ENCODE data around the gene TRIM7.
"Not testable (repeated sequence)": the region's sequence is repeated elsewhere in the genome, so short reads cannot be mapped to it uniquely, and the experiment has no call there.

Gene TRIM7

GRCh38 chr5:181170996-181171395, 34.0 kb downstream of the TRIM7 start:
- no peaks in the 10 kb centered on the region for H4K20me1 ChIP-seq (ENCODE audit: insufficient read depth, low read length, poor library complexity, severe bottlenecking)
- H3K4me2 ChIP-seq (ENCODE audit: low read depth, low read length, poor library complexity, severe bottlenecking) = no peak overlapping the region
- H3K27me3 ChIP-seq (ENCODE audit: insufficient read depth, low read length, poor library complexity, severe bottlenecking) = no peaks in the 10 kb centered on the region
- no peak overlapping the region for H3K4me3 ChIP-seq (ENCODE audit: low read length, poor library complexity, severe bottlenecking)
- H2AFZ ChIP-seq (ENCODE audit: low read length) = no peak overlapping the region
- H3K9me2 ChIP-seq (replicated peaks; ENCODE audit: low read depth, low read length) = no peaks in the 10 kb centered on the region
- TF ChIP-seq EZH2phosphoT487 (IDR thresholded peaks at IDR 0.05; ENCODE audit: borderline replicate concordance) = no peak
- no peak for TF ChIP-seq CTCF (conservative IDR thresholded peaks at IDR 0.05; ENCODE audit: low read length)
- H3K36me3 ChIP-seq (ENCODE audit: insufficient read depth, low read length) = no peaks in the 10 kb centered on the region
- H3K9ac ChIP-seq (ENCODE audit: low read depth, low read length, poor library complexity, severe bottlenecking) = no peak overlapping the region
- H3K79me2 ChIP-seq (ENCODE audit: insufficient read depth, low read length) = no peaks in the 10 kb centered on the region
- no peaks in the 10 kb centered on the region for H3K9me3 ChIP-seq (ENCODE audit: insufficient read depth, low read depth, low read length)
- H3K4me1 ChIP-seq (ENCODE audit: insufficient read depth, low read length, poor library complexity, severe bottlenecking) = peaks cover 4% of the 10 kb centered on the region
- H3F3A ChIP-seq (ENCODE audit: low read depth) = no peaks in the 10 kb centered on the region

- no peak overlapping the region for H2AFZ ChIP-seq (ENCODE audit: low read length)
- TF ChIP-seq CTCF (conservative IDR thresholded peaks at IDR 0.05; ENCODE audit: low read length) = no peak
- TF ChIP-seq EZH2phosphoT487 (IDR thresholded peaks at IDR 0.05; ENCODE audit: borderline replicate concordance) = no peak
Observed at GRCh38 chr5:181170237-181170825, 34.7 kb downstream of the TRIM7 start.

GRCh38 chr5:181169459-181170236, 35.3 kb downstream of the TRIM7 start:
- not testable (repeated sequence) for H3K9me3 ChIP-seq (ENCODE audit: insufficient read depth, low read depth, low read length); H2AFZ ChIP-seq (ENCODE audit: low read length); H3F3A ChIP-seq (ENCODE audit: low read depth); H3K36me3 ChIP-seq (ENCODE audit: insufficient read depth, low read length); H3K27me3 ChIP-seq (ENCODE audit: insufficient read depth, low read length, poor library complexity, severe bottlenecking); H4K20me1 ChIP-seq (ENCODE audit: insufficient read depth, low read length, poor library complexity, severe bottlenecking); H3K9me2 ChIP-seq (replicated peaks; ENCODE audit: low read depth, low read length); H3K79me2 ChIP-seq (ENCODE audit: insufficient read depth, low read length); H3K4me3 ChIP-seq (ENCODE audit: low read length, poor library complexity, severe bottlenecking); H3K9ac ChIP-seq (ENCODE audit: low read depth, low read length, poor library complexity, severe bottlenecking); H3K4me1 ChIP-seq (ENCODE audit: insufficient read depth, low read length, poor library complexity, severe bottlenecking); H3K4me2 ChIP-seq (ENCODE audit: low read depth, low read length, poor library complexity, severe bottlenecking)

More at GRCh38 chr5:181170237-181170825, 34.7 kb downstream of the TRIM7 start:
- H3K27me3 ChIP-seq (ENCODE audit: insufficient read depth, low read length, poor library complexity, severe bottlenecking) = no peaks in the 10 kb centered on the region
- no peaks in the 10 kb centered on the region for H3K36me3 ChIP-seq (ENCODE audit: insufficient read depth, low read length)
- no peaks in the 10 kb centered on the region for H3K9me2 ChIP-seq (replicated peaks; ENCODE audit: low read depth, low read length)
- H3K79me2 ChIP-seq (ENCODE audit: insufficient read depth, low read length) = no peaks in the 10 kb centered on the region
- H3F3A ChIP-seq (ENCODE audit: low read depth) = no peaks in the 10 kb centered on the region
- no peak overlapping the region for H3K9ac ChIP-seq (ENCODE audit: low read depth, low read length, poor library complexity, severe bottlenecking)
- H4K20me1 ChIP-seq (ENCODE audit: insufficient read depth, low read length, poor library complexity, severe bottlenecking) = no peaks in the 10 kb centered on the region
- H3K9me3 ChIP-seq (ENCODE audit: insufficient read depth, low read depth, low read length) = no peaks in the 10 kb centered on the region
- no peak overlapping the region for H3K4me2 ChIP-seq (ENCODE audit: low read depth, low read length, poor library complexity, severe bottlenecking)
- no peak overlapping the region for H3K4me3 ChIP-seq (ENCODE audit: low read length, poor library complexity, severe bottlenecking)
- peaks cover 4% of the 10 kb centered on the region for H3K4me1 ChIP-seq (ENCODE audit: insufficient read depth, low read length, poor library complexity, severe bottlenecking)
